ENCODE measurements around the gene RNF34.

- TF ChIP-seq GATA2 (IDR thresholded peaks at IDR 0.05; ENCODE audit: low read depth, low read length): no peak
- no peak for TF ChIP-seq GATA3 (IDR thresholded peaks at IDR 0.05; ENCODE audit: low read depth, low read length)
Measured at GRCh38 chr12:121452340-121452984, 52.5 kb downstream of the RNF34 start.
